Ishikawa (cell line): ENCODE results near the gene OR2H1.

Experiments used
- CREB1 ChIP-seq: IDR thresholded peaks from 2 replicates; pipeline ENCODE4 v1.6.1; 2012; ENCODE audit warnings: low read depth
- EGR1 ChIP-seq: IDR thresholded peaks from 2 replicates; pipeline ENCODE4 v1.6.1; 2012
- EP300 ChIP-seq: IDR thresholded peaks from 2 replicates; pipeline ENCODE4 v1.6.1; 2012; ENCODE audit warnings: borderline replicate concordance
- TCF12 ChIP-seq: IDR thresholded peaks from 2 replicates; pipeline ENCODE4 v1.6.1; 2012; ENCODE audit warnings: low read depth
- TEAD4 ChIP-seq: IDR thresholded peaks from 2 replicates; pipeline ENCODE4 v1.6.1; 2012
- YY1 ChIP-seq: IDR thresholded peaks from 2 replicates; pipeline ENCODE4 v1.6.1; 2012; ENCODE audit warnings: low read depth
- TF ChIP-seq, protein P1 (sequence below): IDR thresholded peaks from 2 replicates; pipeline ENCODE4 v1.6.1; 2012; ENCODE audit warnings: low read depth, mild to moderate bottlenecking

DNA sequence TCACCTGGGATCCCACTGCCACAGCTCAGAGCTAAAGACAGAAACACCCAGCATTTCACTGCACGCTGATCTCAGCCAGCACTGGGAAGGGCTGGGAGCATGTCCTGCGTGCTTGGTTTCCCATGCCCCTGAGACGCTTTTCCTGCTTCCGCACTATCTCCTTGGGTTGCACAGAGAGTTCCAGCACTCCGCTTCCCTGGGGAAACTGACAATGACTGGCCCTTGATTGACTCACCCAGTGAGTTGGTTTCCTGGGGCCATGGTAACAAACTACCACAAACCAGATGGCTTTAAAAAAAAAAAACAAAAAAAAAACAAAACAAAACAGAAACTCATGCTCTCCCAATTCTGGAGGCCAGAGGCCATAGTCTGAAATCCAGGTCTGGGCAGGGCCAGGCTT is 45.6 kb downstream of the OR2H1 start:
- TF ChIP-seq, protein P1, sequence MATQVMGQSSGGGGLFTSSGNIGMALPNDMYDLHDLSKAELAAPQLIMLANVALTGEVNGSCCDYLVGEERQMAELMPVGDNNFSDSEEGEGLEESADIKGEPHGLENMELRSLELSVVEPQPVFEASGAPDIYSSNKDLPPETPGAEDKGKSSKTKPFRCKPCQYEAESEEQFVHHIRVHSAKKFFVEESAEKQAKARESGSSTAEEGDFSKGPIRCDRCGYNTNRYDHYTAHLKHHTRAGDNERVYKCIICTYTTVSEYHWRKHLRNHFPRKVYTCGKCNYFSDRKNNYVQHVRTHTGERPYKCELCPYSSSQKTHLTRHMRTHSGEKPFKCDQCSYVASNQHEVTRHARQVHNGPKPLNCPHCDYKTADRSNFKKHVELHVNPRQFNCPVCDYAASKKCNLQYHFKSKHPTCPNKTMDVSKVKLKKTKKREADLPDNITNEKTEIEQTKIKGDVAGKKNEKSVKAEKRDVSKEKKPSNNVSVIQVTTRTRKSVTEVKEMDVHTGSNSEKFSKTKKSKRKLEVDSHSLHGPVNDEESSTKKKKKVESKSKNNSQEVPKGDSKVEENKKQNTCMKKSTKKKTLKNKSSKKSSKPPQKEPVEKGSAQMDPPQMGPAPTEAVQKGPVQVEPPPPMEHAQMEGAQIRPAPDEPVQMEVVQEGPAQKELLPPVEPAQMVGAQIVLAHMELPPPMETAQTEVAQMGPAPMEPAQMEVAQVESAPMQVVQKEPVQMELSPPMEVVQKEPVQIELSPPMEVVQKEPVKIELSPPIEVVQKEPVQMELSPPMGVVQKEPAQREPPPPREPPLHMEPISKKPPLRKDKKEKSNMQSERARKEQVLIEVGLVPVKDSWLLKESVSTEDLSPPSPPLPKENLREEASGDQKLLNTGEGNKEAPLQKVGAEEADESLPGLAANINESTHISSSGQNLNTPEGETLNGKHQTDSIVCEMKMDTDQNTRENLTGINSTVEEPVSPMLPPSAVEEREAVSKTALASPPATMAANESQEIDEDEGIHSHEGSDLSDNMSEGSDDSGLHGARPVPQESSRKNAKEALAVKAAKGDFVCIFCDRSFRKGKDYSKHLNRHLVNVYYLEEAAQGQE, result no peak
- TF ChIP-seq EGR1 (no peak), TEAD4 (no peak), CREB1 (no peak), TCF12 (no peak), YY1 (no peak), EP300 (no peak)
